SK-N-SH (cell line): ENCODE data around the gene NWD2. TPM values are rescaled to one million over a fixed set of nuclear protein-coding genes. Genes with fewer than 3 reads are reported as not detected.

Experiments used
- polyA plus RNA-seq, 3 experiments: library from polyadenylated mRNA; depleted of rRNA; stranded (reverse); fragments of >200 nt; gene quantifications; 2 replicates each; pipeline ENCODE4 v1.2.3, GENCODE V29; 2012
- small RNA-seq, 7 experiments: library from RNA; depleted of rRNA; stranded (forward); fragments of <200 nt; gene quantifications; one replicate each; pipeline ENCODE3, GENCODE V24; 2012

NWD2 gene
- polyA plus RNA-seq, 1 of the 3 experiments (the other 2 are of a cell fraction) = not detected

Small RNAs within 50 kb of the gene (small RNA-seq; reads per million reads assigned to genes)
- gene MIR4801 = 0 reads per million in 7 experiments
